Spinal cord (tissue), 10 donors: ENCODE measurements around the gene RBPJL. TPM values are rescaled to one million over a fixed set of nuclear protein-coding genes. Genes with fewer than 3 reads are reported as not detected.

Experiments
- DNase-seq, 6 donors: peaks; one replicate each; pipeline versions ENCODE4 v3.0.0 to v3.0.0-alpha.2; 2013 to 2015; ENCODE audit warnings: low spot score in 6 of 6, low read depth in 4 of 6
- H3K27ac ChIP-seq: one replicate; pipeline ENCODE4 v1.5.1; 2013; ENCODE audit warnings: low read depth, low read length, control low read depth
- H3K27me3 ChIP-seq: one replicate; pipeline ENCODE4 v1.6.1; 2013; ENCODE audit warnings: low read length; ENCODE audit not compliant: control insufficient read depth, insufficient read depth
- H3K36me3 ChIP-seq: one replicate; pipeline ENCODE4 v1.6.1; 2013; ENCODE audit warnings: low read length; ENCODE audit not compliant: control insufficient read depth, insufficient read depth
- H3K4me1 ChIP-seq: one replicate; pipeline ENCODE4 v1.6.1; 2013; ENCODE audit warnings: low read length; ENCODE audit not compliant: control insufficient read depth, insufficient read depth
- H3K4me3 ChIP-seq: one replicate; pipeline ENCODE4 v1.5.1; 2013; ENCODE audit warnings: low read depth, low read length, control low read depth
- H3K9me3 ChIP-seq: one replicate; pipeline ENCODE4 v1.6.1; 2013; ENCODE audit warnings: low read length; ENCODE audit not compliant: control insufficient read depth, insufficient read depth
- WGBS: methylation state at CpG from one replicate; pipeline ENCODE4 v1.1.5; 2013; ENCODE audit warnings: missing lambda C conversion rate; ENCODE audit not compliant: insufficient coverage; 5-methylcytosine and 5-hydroxymethylcytosine counted together
- polyA plus RNA-seq, 2 donors: library from polyadenylated mRNA; unstranded; fragments of 120-200 nt; gene quantifications; one replicate each; pipeline ENCODE4 v1.2.1, GENCODE V29; 2013; ENCODE audit not compliant: insufficient read length in 2 of 2
- total RNA-seq, 2 donors: library from RNA; depleted of rRNA in 1 of 2; stranded (reverse); fragments of 120-200 nt in 1 of 2; fragments of >200 nt in 1 of 2; gene quantifications; one replicate each; pipeline versions ENCODE4 v1.2.3 to v1.2.4, GENCODE V29; 2013 to 2014
- donor health status: healthy.

Gene RBPJL
- total and polyA plus RNA-seq, 4 donors, result 0.11 to 0.59 (median 0.36) TPM

DNA sequence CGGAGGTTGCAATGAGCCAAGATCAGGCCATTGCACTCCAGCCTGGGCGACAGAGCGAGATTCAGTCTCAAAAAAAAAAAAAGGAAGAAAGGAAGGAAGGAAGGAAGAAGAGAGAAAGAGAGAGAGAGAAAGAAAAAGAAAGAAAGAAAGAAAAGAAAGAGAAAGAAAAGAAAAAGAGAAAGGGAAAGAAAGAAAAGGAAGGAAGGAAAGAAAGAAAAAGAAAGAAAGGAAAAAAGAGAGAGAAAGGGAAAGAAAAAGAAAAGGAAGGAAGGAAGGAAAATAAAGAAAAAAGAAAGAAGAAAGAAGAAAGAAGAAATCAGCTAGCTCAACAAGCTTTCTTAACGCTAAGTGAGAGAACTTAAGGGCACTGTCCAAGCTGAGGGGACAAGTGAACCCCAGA is 9.0 kb downstream of the RBPJL start:
- WGBS, result 95% methylated on average over 4 of the region's 4 CpGs

GRCh38 chr20:45316150-45317080 is 9.8 kb downstream of the RBPJL start:
- H3K9me3 ChIP-seq, result no peaks in the 10 kb centered on the region
- H3K4me1 ChIP-seq, result peaks cover 11% of the 10 kb centered on the region
- H3K27ac ChIP-seq, result no peak overlapping the region
- no peaks in the 10 kb centered on the region for H3K36me3 ChIP-seq
- DNase-seq, result no peak
- peaks cover 46% of the 10 kb centered on the region for H3K27me3 ChIP-seq
- WGBS, result 23% methylated on average over 60 of the region's 71 CpGs
- H3K4me3 ChIP-seq, result no peak overlapping the region

More for the DNA sequence above, 9.0 kb downstream of the RBPJL start:
- Histone ChIP-seq H3K27ac (no peak overlapping the region), H3K9me3 (no peaks in the 10 kb centered on the region), H3K4me1 (peaks cover 13% of the 10 kb centered on the region), H3K4me3 (no peak overlapping the region), H3K36me3 (no peaks in the 10 kb centered on the region), H3K27me3 (peaks cover 47% of the 10 kb centered on the region)
- DNase-seq, result no peak

DNA sequence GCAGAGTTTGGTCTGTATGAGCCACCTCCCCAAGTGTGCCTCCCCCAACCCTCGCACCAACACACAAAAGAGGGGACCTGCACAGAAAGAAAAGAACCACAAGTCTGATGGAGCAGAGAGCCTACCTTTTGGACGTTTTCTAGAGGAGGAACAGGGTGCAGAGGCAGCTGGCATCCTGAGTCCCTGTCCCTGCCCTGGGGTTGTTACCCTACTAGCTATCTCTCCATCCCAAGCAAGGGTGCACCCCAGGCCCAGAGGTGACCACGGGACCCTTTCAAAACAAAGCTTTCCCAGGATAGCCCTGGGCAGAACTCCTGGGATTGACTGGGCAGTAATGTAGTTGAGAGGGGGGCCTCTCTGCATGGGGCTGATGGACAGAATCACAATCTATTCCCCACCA is 11.2 kb downstream of the RBPJL start:
- Histone ChIP-seq H3K4me1 (peaks cover 6% of the 10 kb centered on the region), H3K36me3 (no peaks in the 10 kb centered on the region), H3K27me3 (peaks cover 36% of the 10 kb centered on the region), H3K9me3 (no peaks in the 10 kb centered on the region), H3K27ac (no peak overlapping the region), H3K4me3 (no peak overlapping the region)
- WGBS, result 40% methylated on average over 1 of the region's 3 CpGs
- DNase-seq, result no peak

DNA sequence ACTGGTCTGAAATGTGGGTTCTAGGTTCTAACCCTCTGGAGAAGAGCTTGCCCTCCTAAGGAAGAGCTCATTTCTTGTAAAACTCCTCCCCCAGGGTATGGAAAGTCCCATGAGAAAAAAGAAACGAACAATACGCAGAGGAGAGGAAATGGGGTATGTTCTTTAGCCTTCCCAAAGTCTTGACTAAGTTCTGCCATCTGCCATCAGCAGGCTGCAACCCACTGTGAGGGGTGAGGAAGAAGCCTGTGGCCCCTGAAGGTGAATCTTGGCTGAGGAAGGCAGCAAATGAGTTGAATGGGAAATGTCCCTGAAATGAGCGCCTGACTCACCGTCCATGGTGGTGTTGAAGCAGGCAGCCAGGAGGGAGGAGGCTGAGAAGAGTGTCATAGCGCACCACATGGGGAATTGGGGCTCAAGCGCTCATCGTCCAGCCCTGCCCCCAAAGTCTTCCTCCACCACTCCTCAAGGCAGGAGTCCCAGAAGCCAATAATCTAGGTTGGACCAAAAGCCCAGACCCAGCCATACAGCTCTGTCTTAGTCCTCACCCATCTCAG is 11.8 kb downstream of the RBPJL start:
- peaks cover 6% of the 10 kb centered on the region for H3K4me1 ChIP-seq
- no peak overlapping the region for H3K4me3 ChIP-seq
- H3K27me3 ChIP-seq, result peaks cover 36% of the 10 kb centered on the region
- no peak for DNase-seq
- no peaks in the 10 kb centered on the region for H3K36me3 ChIP-seq
- no peak overlapping the region for H3K27ac ChIP-seq
- 83% methylated on average over 4 of the region's 7 CpGs for WGBS
- H3K9me3 ChIP-seq, result no peaks in the 10 kb centered on the region

DNA sequence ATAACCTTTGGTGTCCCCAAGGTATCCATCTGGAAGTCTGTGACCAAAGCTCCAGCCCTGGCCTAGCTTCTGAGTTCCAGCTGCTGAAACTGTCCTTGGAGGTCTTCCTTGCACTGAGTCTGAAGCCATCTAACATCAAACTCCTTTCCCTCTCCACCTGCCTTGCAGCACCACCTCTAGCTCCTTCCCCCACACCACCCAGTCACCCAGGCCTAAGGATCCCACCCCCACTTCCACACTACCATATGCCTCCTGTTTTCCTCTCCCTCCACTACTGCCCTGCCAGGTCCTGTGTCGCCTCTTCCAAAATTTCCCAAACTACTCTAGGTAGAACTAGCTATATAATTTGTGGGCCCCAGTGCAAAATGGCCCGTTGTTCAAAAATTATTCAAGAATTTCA is 12.3 kb downstream of the RBPJL start:
- 97% methylated on average over 2 of the region's 2 CpGs for WGBS
- H3K36me3 ChIP-seq, result no peaks in the 10 kb centered on the region
- no peak overlapping the region for H3K27ac ChIP-seq
- no peak overlapping the region for H3K4me3 ChIP-seq
- no peak for DNase-seq
- H3K27me3 ChIP-seq, result peaks cover 34% of the 10 kb centered on the region
- H3K4me1 ChIP-seq, result peaks cover 6% of the 10 kb centered on the region
- H3K9me3 ChIP-seq, result no peaks in the 10 kb centered on the region

GRCh38 chr20:45320948-45321595 is 14.4 kb downstream of the RBPJL start:
- Histone ChIP-seq H3K9me3 (no peaks in the 10 kb centered on the region), H3K36me3 (no peaks in the 10 kb centered on the region), H3K4me3 (no peak overlapping the region), H3K4me1 (peaks cover 4% of the 10 kb centered on the region), H3K27me3 (peaks cover 24% of the 10 kb centered on the region), H3K27ac (no peak overlapping the region)
- DNase-seq, result no peak
- 77% methylated on average over 3 of the region's 5 CpGs for WGBS

DNA sequence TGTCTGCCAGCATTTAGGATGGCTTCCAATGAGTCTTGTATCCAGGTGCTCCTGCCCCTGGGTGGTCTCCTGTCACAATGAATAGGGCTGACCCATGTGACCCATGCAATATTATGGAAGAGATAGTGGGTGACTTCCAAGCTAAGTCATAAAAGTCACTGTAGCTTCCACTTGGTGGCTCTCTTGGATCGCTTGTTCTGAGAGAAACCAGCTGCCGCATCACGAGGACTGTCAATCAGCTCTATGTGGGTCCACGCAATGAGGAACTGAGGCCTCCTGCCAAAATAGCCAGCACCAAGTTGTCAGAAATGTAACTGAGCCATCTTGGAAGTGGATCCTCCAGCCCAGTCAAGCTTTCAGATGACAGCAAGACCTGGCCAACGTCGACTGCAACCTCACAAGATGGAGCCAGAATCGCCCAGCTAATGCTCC is 16.3 kb downstream of the RBPJL start:
- Histone ChIP-seq H3K9me3 (no peaks in the 10 kb centered on the region), H3K4me3 (no peak overlapping the region), H3K4me1 (no peaks in the 10 kb centered on the region), H3K27ac (no peak overlapping the region), H3K27me3 (peaks cover 5% of the 10 kb centered on the region), H3K36me3 (no peaks in the 10 kb centered on the region)
- no peak for DNase-seq
- WGBS, result 66% methylated on average over 6 of the region's 7 CpGs

- no peak for DNase-seq
- H3K9me3 ChIP-seq, result no peaks in the 10 kb centered on the region
- no peaks in the 10 kb centered on the region for H3K36me3 ChIP-seq
- H3K27ac ChIP-seq, result no peak overlapping the region
- H3K4me3 ChIP-seq, result no peak overlapping the region
- H3K4me1 ChIP-seq, result no peaks in the 10 kb centered on the region
- H3K27me3 ChIP-seq, result no peaks in the 10 kb centered on the region
Observed at GRCh38 chr20:45323731-45324130, 17.1 kb downstream of the RBPJL start.

DNA sequence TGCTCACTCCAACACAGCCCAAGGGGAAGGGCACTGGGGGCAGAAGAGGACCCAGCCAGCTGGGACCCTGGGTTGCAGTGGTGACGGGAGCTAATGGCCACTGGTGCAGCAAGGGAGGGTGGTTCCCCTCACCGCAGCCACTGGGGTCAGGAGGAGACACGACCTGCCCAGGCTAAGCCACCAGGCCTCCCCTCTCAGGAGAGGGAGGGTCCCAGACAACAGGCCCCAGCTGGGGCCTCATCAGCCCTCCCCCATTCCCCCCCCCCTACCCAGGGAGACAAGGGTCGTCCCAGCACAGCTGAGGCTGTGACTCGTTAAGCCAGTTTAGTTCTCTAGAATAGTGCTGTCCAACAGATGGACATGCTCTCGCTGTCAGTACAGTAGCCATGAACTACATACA is 18.7 kb downstream of the RBPJL start:
- H3K4me3 ChIP-seq, result no peak overlapping the region
- no peaks in the 10 kb centered on the region for H3K36me3 ChIP-seq
- H3K27ac ChIP-seq, result no peak overlapping the region
- no peak for DNase-seq
- no peaks in the 10 kb centered on the region for H3K27me3 ChIP-seq
- no peaks in the 10 kb centered on the region for H3K4me1 ChIP-seq
- H3K9me3 ChIP-seq, result no peaks in the 10 kb centered on the region
- WGBS, result 54% methylated on average over 3 of the region's 6 CpGs
